Panc1 (cell line): ENCODE data around the gene TBC1D12.

ENCODE experiments used
- TF ChIP-seq, protein P1 (sequence below): fragments of 450-650 bp; IDR thresholded peaks from 2 replicates; pipeline ENCODE4 v1.5.1; 2017; ENCODE audit warnings: mild to moderate bottlenecking
- TF ChIP-seq, protein P2 (sequence below), 2 experiments: IDR thresholded peaks; 2 replicates each; pipeline ENCODE4 v1.6.1; 2011 to 2012; ENCODE audit warnings: low read depth in 2 of 2, control low read depth in 1 of 2, low read length in 1 of 2, mild to moderate bottlenecking in 1 of 2, moderate library complexity in 1 of 2; ENCODE audit not compliant: insufficient read depth in 1 of 2

DNA sequence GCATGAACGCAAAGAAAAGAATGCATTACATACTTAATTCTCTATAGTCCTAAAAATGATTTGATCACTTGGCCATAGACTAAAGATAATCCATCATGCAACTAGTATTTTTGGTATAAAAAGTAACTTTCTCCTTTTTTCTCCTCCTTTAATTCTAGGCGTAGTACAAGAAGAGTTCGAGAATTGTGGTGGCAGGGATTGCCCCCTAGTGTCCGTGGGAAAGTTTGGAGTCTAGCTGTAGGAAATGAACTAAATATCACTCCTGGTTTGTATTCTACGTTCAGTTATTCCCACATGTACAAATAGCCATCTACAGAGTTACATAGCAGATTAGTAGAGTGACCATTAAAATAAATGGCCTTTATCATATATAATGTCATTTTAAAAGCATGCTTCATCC, 97.7 kb downstream of the TBC1D12 start:
- TF ChIP-seq, protein P1, sequence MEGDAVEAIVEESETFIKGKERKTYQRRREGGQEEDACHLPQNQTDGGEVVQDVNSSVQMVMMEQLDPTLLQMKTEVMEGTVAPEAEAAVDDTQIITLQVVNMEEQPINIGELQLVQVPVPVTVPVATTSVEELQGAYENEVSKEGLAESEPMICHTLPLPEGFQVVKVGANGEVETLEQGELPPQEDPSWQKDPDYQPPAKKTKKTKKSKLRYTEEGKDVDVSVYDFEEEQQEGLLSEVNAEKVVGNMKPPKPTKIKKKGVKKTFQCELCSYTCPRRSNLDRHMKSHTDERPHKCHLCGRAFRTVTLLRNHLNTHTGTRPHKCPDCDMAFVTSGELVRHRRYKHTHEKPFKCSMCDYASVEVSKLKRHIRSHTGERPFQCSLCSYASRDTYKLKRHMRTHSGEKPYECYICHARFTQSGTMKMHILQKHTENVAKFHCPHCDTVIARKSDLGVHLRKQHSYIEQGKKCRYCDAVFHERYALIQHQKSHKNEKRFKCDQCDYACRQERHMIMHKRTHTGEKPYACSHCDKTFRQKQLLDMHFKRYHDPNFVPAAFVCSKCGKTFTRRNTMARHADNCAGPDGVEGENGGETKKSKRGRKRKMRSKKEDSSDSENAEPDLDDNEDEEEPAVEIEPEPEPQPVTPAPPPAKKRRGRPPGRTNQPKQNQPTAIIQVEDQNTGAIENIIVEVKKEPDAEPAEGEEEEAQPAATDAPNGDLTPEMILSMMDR, result peak; percentile 73; the same call in 1 of the 2 replicates
- TF ChIP-seq, protein P2, sequence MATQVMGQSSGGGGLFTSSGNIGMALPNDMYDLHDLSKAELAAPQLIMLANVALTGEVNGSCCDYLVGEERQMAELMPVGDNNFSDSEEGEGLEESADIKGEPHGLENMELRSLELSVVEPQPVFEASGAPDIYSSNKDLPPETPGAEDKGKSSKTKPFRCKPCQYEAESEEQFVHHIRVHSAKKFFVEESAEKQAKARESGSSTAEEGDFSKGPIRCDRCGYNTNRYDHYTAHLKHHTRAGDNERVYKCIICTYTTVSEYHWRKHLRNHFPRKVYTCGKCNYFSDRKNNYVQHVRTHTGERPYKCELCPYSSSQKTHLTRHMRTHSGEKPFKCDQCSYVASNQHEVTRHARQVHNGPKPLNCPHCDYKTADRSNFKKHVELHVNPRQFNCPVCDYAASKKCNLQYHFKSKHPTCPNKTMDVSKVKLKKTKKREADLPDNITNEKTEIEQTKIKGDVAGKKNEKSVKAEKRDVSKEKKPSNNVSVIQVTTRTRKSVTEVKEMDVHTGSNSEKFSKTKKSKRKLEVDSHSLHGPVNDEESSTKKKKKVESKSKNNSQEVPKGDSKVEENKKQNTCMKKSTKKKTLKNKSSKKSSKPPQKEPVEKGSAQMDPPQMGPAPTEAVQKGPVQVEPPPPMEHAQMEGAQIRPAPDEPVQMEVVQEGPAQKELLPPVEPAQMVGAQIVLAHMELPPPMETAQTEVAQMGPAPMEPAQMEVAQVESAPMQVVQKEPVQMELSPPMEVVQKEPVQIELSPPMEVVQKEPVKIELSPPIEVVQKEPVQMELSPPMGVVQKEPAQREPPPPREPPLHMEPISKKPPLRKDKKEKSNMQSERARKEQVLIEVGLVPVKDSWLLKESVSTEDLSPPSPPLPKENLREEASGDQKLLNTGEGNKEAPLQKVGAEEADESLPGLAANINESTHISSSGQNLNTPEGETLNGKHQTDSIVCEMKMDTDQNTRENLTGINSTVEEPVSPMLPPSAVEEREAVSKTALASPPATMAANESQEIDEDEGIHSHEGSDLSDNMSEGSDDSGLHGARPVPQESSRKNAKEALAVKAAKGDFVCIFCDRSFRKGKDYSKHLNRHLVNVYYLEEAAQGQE (IDR thresholded peaks at IDR 0.05; ENCODE audit: insufficient read depth in 1 of 2, low read depth in 2 of 2, low read length in 1 of 2), result no peak
